Superior temporal gyrus (tissue), 1 donor: ENCODE measurements around the gene KCNJ13.
"Not testable (repeated sequence)": the region's sequence is repeated elsewhere in the genome, so short reads cannot be mapped to it uniquely, and the experiment has no call there.

Source experiments
- DNase-seq: peaks from one replicate; pipeline ENCODE4 v3.0.0-alpha.2; 2016; ENCODE audit errors: extremely low spot score

The KCNJ13 gene

GRCh38 chr2:232767866-232768265 lies 8.5 kb downstream of the KCNJ13 start:
- DNase-seq = no peak

- DNase-seq = peak; percentile 32
Measured at GRCh38 chr2:232761301-232761907, 15.0 kb downstream of the KCNJ13 start.

- DNase-seq = no peak
Measured at GRCh38 chr2:232757905-232758304, 18.5 kb downstream of the KCNJ13 start.

GRCh38 chr2:232750135-232750671 lies 26.2 kb downstream of the KCNJ13 start:
- no peak for DNase-seq

GRCh38 chr2:232749331-232749730 lies 27.0 kb downstream of the KCNJ13 start:
- no peak for DNase-seq

- no peak for DNase-seq
Measured at GRCh38 chr2:232748038-232748437, 28.3 kb downstream of the KCNJ13 start.

GRCh38 chr2:232744963-232745362 lies 31.4 kb downstream of the KCNJ13 start:
- DNase-seq = no peak

GRCh38 chr2:232741972-232742371 lies 34.4 kb downstream of the KCNJ13 start:
- no peak for DNase-seq

- no peak for DNase-seq
Measured at GRCh38 chr2:232741294-232741693, 35.1 kb downstream of the KCNJ13 start.

- no peak for DNase-seq
Measured at GRCh38 chr2:232731470-232731869, 44.9 kb downstream of the KCNJ13 start.

- no peak for DNase-seq
Measured at GRCh38 chr2:232728785-232729184, 47.6 kb downstream of the KCNJ13 start.

- DNase-seq = no peak
Measured at GRCh38 chr2:232723027-232723426, 53.3 kb downstream of the KCNJ13 start.

- no peak for DNase-seq
Measured at GRCh38 chr2:232721882-232722281, 54.5 kb downstream of the KCNJ13 start.

GRCh38 chr2:232721261-232721660 lies 55.1 kb downstream of the KCNJ13 start:
- no peak for DNase-seq

GRCh38 chr2:232720056-232720455 lies 56.3 kb downstream of the KCNJ13 start:
- not testable (repeated sequence) for DNase-seq
